ENCODE data around the gene TIMM44.

TIMM44 gene

GRCh38 chr19:7943444-7944176 lies at the start of gene TIMM44:
Gene TIMM44, minus strand, starts transcription at chr19:7943666. Its CDS starts 15 bp downstream, at chr19:7943651.
- DNase-seq (ENCODE audit: low spot score in 2 of 2): peak; percentile 96 to 98
- Mint-ChIP-seq H3K36me3 (peaks cover 9% of the 10 kb centered on the region), H3K4me1 (peaks cover 14% of the 10 kb centered on the region), H3K4me3 (peak within 1 kb of the TSS; percentile 92), H3K27me3 (no peaks in the 10 kb centered on the region), H3K27ac (peak within 1 kb of the TSS; percentile 98), H3K9me3 (no peaks in the 10 kb centered on the region)
- peak; percentile 89 for ATAC-seq (ENCODE audit: low read depth)

- peaks cover 27% of the 10 kb centered on the region for H3K36me3 Mint-ChIP-seq
- H3K27ac Mint-ChIP-seq: no peak overlapping the region
- no peak for DNase-seq (ENCODE audit: low spot score in 2 of 2)
- H3K4me3 Mint-ChIP-seq: no peak overlapping the region
- peaks cover 34% of the 10 kb centered on the region for H3K4me1 Mint-ChIP-seq
- no peak for ATAC-seq (ENCODE audit: low read depth)
- no peaks in the 10 kb centered on the region for H3K27me3 Mint-ChIP-seq
- no peaks in the 10 kb centered on the region for H3K9me3 Mint-ChIP-seq
These were observed 49.1 kb upstream of the TIMM44 start for GRCh38 chr19:7992575-7992974.

GRCh38 chr19:7989071-7989575 lies 45.7 kb upstream of the TIMM44 start:
- no peaks in the 10 kb centered on the region for H3K9me3 Mint-ChIP-seq
- H3K4me3 Mint-ChIP-seq: no peak overlapping the region
- no peak for ATAC-seq (ENCODE audit: low read depth)
- H3K27ac Mint-ChIP-seq: no peak overlapping the region
- H3K36me3 Mint-ChIP-seq: peaks cover 40% of the 10 kb centered on the region
- peaks cover 16% of the 10 kb centered on the region for H3K4me1 Mint-ChIP-seq
- no peak for DNase-seq (ENCODE audit: low spot score in 2 of 2)
- no peaks in the 10 kb centered on the region for H3K27me3 Mint-ChIP-seq

GRCh38 chr19:7988307-7988706 lies 44.8 kb upstream of the TIMM44 start:
- no peak for ATAC-seq (ENCODE audit: low read depth)
- Mint-ChIP-seq H3K27ac (no peak overlapping the region), H3K36me3 (peaks cover 44% of the 10 kb centered on the region)

GRCh38 chr19:7987114-7987768 lies 43.8 kb upstream of the TIMM44 start:
- Mint-ChIP-seq H3K4me1 (peaks cover 8% of the 10 kb centered on the region), H3K27me3 (no peaks in the 10 kb centered on the region), H3K4me3 (no peak overlapping the region), H3K36me3 (peaks cover 44% of the 10 kb centered on the region), H3K27ac (no peak overlapping the region), H3K9me3 (no peaks in the 10 kb centered on the region)
- ATAC-seq (ENCODE audit: low read depth): no peak
- DNase-seq (ENCODE audit: low spot score in 2 of 2): no peak

More at GRCh38 chr19:7988307-7988706, 44.8 kb upstream of the TIMM44 start:
- H3K4me1 Mint-ChIP-seq: peaks cover 11% of the 10 kb centered on the region
- no peak overlapping the region for H3K4me3 Mint-ChIP-seq
- H3K27me3 Mint-ChIP-seq: no peaks in the 10 kb centered on the region
- DNase-seq (ENCODE audit: low spot score in 2 of 2): no peak
- H3K9me3 Mint-ChIP-seq: no peaks in the 10 kb centered on the region

GRCh38 chr19:7986321-7987113 lies 43.1 kb upstream of the TIMM44 start:
- peaks cover 8% of the 10 kb centered on the region for H3K4me1 Mint-ChIP-seq
- no peaks in the 10 kb centered on the region for H3K27me3 Mint-ChIP-seq
- no peak overlapping the region for H3K4me3 Mint-ChIP-seq
- no peak overlapping the region for H3K27ac Mint-ChIP-seq
- H3K9me3 Mint-ChIP-seq: no peaks in the 10 kb centered on the region
- H3K36me3 Mint-ChIP-seq: peaks cover 42% of the 10 kb centered on the region
- no peak for ATAC-seq (ENCODE audit: low read depth)
- no peak for DNase-seq (ENCODE audit: low spot score in 2 of 2)

- Mint-ChIP-seq H3K27me3 (no peaks in the 10 kb centered on the region), H3K4me3 (no peak overlapping the region), H3K4me1 (peaks cover 8% of the 10 kb centered on the region), H3K27ac (no peak overlapping the region), H3K9me3 (no peaks in the 10 kb centered on the region), H3K36me3 (peaks cover 38% of the 10 kb centered on the region)
- ATAC-seq (ENCODE audit: low read depth): no peak
- DNase-seq (ENCODE audit: low spot score in 2 of 2): no peak
These were observed 42.0 kb upstream of the TIMM44 start for GRCh38 chr19:7985481-7985911.

- no peaks in the 10 kb centered on the region for H3K27me3 Mint-ChIP-seq
- DNase-seq (ENCODE audit: low spot score in 2 of 2) (no peak), ATAC-seq (ENCODE audit: low read depth) (no peak)
- peak overlapping the region; percentile 68 for H3K27ac Mint-ChIP-seq
- H3K9me3 Mint-ChIP-seq: no peaks in the 10 kb centered on the region
- peaks cover 34% of the 10 kb centered on the region for H3K36me3 Mint-ChIP-seq
- H3K4me3 Mint-ChIP-seq: no peak overlapping the region
- H3K4me1 Mint-ChIP-seq: peaks cover 8% of the 10 kb centered on the region
These were observed 40.8 kb upstream of the TIMM44 start for GRCh38 chr19:7983995-7984837.

GRCh38 chr19:7983286-7983950 lies 40.0 kb upstream of the TIMM44 start:
- peaks cover 8% of the 10 kb centered on the region for H3K4me1 Mint-ChIP-seq
- no peak for ATAC-seq (ENCODE audit: low read depth)
- DNase-seq (ENCODE audit: low spot score in 2 of 2): no peak
- H3K36me3 Mint-ChIP-seq: peaks cover 29% of the 10 kb centered on the region
- H3K9me3 Mint-ChIP-seq: no peaks in the 10 kb centered on the region
- no peaks in the 10 kb centered on the region for H3K27me3 Mint-ChIP-seq
- H3K4me3 Mint-ChIP-seq: no peak overlapping the region
- H3K27ac Mint-ChIP-seq: no peak overlapping the region

- H3K4me3 Mint-ChIP-seq: no peak overlapping the region
- H3K27me3 Mint-ChIP-seq: no peaks in the 10 kb centered on the region
- no peak overlapping the region for H3K27ac Mint-ChIP-seq
- no peaks in the 10 kb centered on the region for H3K9me3 Mint-ChIP-seq
- ATAC-seq (ENCODE audit: low read depth): no peak
- peaks cover 3% of the 10 kb centered on the region for H3K4me1 Mint-ChIP-seq
- peaks cover 22% of the 10 kb centered on the region for H3K36me3 Mint-ChIP-seq
- DNase-seq (ENCODE audit: low spot score in 2 of 2): no peak
These were observed 39.2 kb upstream of the TIMM44 start for GRCh38 chr19:7982651-7983099.

- no peak for ATAC-seq (ENCODE audit: low read depth)
- Mint-ChIP-seq H3K9me3 (no peaks in the 10 kb centered on the region), H3K27ac (no peak overlapping the region)
These were observed 38.6 kb upstream of the TIMM44 start for GRCh38 chr19:7982103-7982502.

GRCh38 chr19:7981661-7982060 lies 38.2 kb upstream of the TIMM44 start:
- Mint-ChIP-seq H3K27me3 (no peaks in the 10 kb centered on the region), H3K27ac (no peak overlapping the region), H3K4me3 (no peak overlapping the region), H3K9me3 (no peaks in the 10 kb centered on the region), H3K36me3 (peaks cover 17% of the 10 kb centered on the region), H3K4me1 (no peaks in the 10 kb centered on the region)
- DNase-seq (ENCODE audit: low spot score in 2 of 2) (no peak), ATAC-seq (ENCODE audit: low read depth) (no peak)

More at GRCh38 chr19:7982103-7982502, 38.6 kb upstream of the TIMM44 start:
- no peak for DNase-seq (ENCODE audit: low spot score in 2 of 2)
- H3K4me1 Mint-ChIP-seq: no peaks in the 10 kb centered on the region
- no peak overlapping the region for H3K4me3 Mint-ChIP-seq
- H3K36me3 Mint-ChIP-seq: peaks cover 19% of the 10 kb centered on the region
- no peaks in the 10 kb centered on the region for H3K27me3 Mint-ChIP-seq

- H3K9me3 Mint-ChIP-seq: no peaks in the 10 kb centered on the region
- ATAC-seq (ENCODE audit: low read depth) (no peak), DNase-seq (ENCODE audit: low spot score in 2 of 2) (no peak)
- H3K27me3 Mint-ChIP-seq: no peaks in the 10 kb centered on the region
- no peak overlapping the region for H3K27ac Mint-ChIP-seq
- no peaks in the 10 kb centered on the region for H3K4me1 Mint-ChIP-seq
- peaks cover 13% of the 10 kb centered on the region for H3K36me3 Mint-ChIP-seq
- H3K4me3 Mint-ChIP-seq: no peak overlapping the region
These were observed 37.7 kb upstream of the TIMM44 start for GRCh38 chr19:7981199-7981598.

All from memory B cell (primary cell).